Hematopoietic multipotent progenitor cell treated with erythropoietin and hydrocortisone succinate and interleukin-3 and kit ligand, for 6 days (in vitro differentiated cells): Measurements from ENCODE around the gene TNFSF11.

Experiments used
- DNase-seq: peaks from one replicate; pipeline ENCODE4 v3.0.0-alpha.2; 2015

TNFSF11 gene

GRCh38 chr13:42612021-42612765 lies 38.2 kb downstream of the TNFSF11 start:
- DNase-seq: no peak

- DNase-seq: no peak
Observed at GRCh38 chr13:42614436-42615035, 40.6 kb downstream of the TNFSF11 start.

- DNase-seq: no peak
Observed at GRCh38 chr13:42615691-42616090, 41.7 kb downstream of the TNFSF11 start.

GRCh38 chr13:42617221-42617620 lies 43.3 kb downstream of the TNFSF11 start:
- DNase-seq: no peak

- no peak for DNase-seq
Observed at GRCh38 chr13:42623916-42624315, 50.0 kb downstream of the TNFSF11 start.

GRCh38 chr13:42625611-42626010 lies 51.7 kb downstream of the TNFSF11 start:
- DNase-seq: no peak

- DNase-seq: no peak
Observed at GRCh38 chr13:42626176-42626860, 52.4 kb downstream of the TNFSF11 start.

- DNase-seq: no peak
Observed at GRCh38 chr13:42628666-42629065, 54.7 kb downstream of the TNFSF11 start.

- no peak for DNase-seq
Observed at GRCh38 chr13:42631181-42631580, 57.2 kb downstream of the TNFSF11 start.

GRCh38 chr13:42633495-42633894 lies 59.5 kb downstream of the TNFSF11 start:
- no peak for DNase-seq

GRCh38 chr13:42638101-42638500 lies 64.1 kb downstream of the TNFSF11 start:
- no peak for DNase-seq

GRCh38 chr13:42638886-42639285 lies 64.9 kb downstream of the TNFSF11 start:
- DNase-seq: no peak

GRCh38 chr13:42643076-42643475 lies 69.1 kb downstream of the TNFSF11 start:
- no peak for DNase-seq

GRCh38 chr13:42644841-42645240 lies 70.9 kb downstream of the TNFSF11 start:
- DNase-seq: no peak

- DNase-seq: no peak
Observed at GRCh38 chr13:42645717-42646116, 71.8 kb downstream of the TNFSF11 start.

GRCh38 chr13:42649141-42649540 lies 75.2 kb downstream of the TNFSF11 start:
- no peak for DNase-seq

GRCh38 chr13:42649831-42650230 lies 75.9 kb downstream of the TNFSF11 start:
- no peak for DNase-seq

GRCh38 chr13:42650506-42650905 lies 76.6 kb downstream of the TNFSF11 start:
- no peak for DNase-seq

GRCh38 chr13:42651936-42652641 lies 78.1 kb downstream of the TNFSF11 start:
- no peak for DNase-seq

GRCh38 chr13:42652642-42653415 lies 78.9 kb downstream of the TNFSF11 start:
- DNase-seq: no peak

GRCh38 chr13:42653679-42654078 lies 79.7 kb downstream of the TNFSF11 start:
- DNase-seq: no peak

GRCh38 chr13:42654212-42654611 lies 80.3 kb downstream of the TNFSF11 start:
- no peak for DNase-seq

GRCh38 chr13:42654722-42655121 lies 80.8 kb downstream of the TNFSF11 start:
- no peak for DNase-seq
